DMS153 (cell line): Measurements from ENCODE around the gene SSH2.
"Not testable (repeated sequence)": the region's sequence is repeated elsewhere in the genome, so short reads cannot be mapped to it uniquely, and the experiment has no call there.

Source experiments
- DNase-seq: peaks from one replicate; lab custom pipeline; 2025; lab: John Stamatoyannopoulos, UW

SSH2 gene, protein sequence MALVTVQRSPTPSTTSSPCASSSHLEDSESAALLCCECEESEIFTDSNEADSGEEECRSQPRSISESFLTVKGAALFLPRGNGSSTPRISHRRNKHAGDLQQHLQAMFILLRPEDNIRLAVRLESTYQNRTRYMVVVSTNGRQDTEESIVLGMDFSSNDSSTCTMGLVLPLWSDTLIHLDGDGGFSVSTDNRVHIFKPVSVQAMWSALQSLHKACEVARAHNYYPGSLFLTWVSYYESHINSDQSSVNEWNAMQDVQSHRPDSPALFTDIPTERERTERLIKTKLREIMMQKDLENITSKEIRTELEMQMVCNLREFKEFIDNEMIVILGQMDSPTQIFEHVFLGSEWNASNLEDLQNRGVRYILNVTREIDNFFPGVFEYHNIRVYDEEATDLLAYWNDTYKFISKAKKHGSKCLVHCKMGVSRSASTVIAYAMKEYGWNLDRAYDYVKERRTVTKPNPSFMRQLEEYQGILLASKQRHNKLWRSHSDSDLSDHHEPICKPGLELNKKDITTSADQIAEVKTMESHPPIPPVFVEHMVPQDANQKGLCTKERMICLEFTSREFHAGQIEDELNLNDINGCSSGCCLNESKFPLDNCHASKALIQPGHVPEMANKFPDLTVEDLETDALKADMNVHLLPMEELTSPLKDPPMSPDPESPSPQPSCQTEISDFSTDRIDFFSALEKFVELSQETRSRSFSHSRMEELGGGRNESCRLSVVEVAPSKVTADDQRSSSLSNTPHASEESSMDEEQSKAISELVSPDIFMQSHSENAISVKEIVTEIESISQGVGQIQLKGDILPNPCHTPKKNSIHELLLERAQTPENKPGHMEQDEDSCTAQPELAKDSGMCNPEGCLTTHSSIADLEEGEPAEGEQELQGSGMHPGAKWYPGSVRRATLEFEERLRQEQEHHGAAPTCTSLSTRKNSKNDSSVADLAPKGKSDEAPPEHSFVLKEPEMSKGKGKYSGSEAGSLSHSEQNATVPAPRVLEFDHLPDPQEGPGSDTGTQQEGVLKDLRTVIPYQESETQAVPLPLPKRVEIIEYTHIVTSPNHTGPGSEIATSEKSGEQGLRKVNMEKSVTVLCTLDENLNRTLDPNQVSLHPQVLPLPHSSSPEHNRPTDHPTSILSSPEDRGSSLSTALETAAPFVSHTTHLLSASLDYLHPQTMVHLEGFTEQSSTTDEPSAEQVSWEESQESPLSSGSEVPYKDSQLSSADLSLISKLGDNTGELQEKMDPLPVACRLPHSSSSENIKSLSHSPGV (N-terminal part only)

DNA sequence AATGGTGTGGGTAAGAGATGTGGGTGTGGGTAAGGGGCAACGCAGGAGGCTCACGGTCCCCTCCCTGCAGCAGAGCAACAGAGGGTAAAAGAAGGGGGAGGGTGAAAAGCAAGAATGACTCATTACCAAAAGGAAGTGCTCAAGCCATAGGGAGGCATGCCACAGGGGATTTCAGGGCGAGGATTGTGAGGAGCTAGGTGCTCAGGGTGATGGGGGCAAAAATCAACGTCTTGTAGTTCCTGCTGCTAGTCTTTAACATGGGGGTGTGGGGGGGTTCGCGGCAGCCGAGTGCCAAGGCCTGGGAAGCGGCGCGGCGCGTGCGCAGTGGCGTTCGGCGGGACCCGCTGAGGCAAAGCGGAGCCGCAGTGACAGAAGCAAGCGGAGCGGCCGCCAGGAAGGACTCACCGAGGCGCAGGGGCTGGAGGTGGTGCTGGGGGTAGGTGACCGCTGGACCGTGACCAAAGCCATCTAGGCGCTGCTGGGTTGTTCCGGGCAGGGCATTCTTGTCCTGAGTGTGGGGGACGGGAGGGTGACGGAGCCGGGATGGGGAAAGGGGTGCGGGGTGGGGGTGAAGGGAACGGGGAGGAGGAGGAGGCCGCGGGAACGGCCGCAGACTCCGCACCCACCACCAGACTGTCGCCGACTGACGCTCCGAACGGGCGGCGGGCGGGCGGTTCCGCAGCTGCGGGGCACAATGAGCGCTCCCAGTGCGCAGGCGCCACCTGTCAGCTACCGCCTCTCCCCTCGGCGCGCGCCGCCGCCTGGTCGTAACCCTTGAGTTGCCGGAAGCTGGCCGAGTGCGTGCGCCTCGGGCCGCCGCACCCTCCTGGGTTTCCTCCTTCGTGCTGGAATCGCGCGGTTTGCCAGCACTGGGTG, at the start of gene SSH2:
Gene SSH2, minus strand, starts transcription at position 696 of the 876 bp plus-strand sequence. Its CDS starts 228 bp downstream, at position 468.
- DNase-seq: peak; percentile 87

DNA sequence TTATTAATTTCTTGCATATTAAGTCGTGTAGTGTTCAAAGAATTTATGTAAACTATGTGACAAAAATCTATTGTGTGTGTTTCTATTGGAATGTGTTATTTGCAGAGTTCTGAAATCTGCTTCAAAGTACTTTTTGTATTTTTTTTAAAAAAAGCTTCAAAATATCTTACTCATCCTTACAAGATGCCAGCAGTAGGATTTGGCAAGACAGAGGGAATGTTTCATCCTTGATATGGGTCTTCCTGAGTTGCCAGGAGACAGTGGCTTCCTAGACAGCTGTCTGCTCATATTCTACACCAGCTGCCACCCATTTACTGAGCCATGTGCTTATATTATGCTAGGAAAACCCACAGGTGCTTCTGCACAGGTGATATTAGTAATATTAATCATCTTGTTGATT, 47.8 kb upstream of the SSH2 start:
- no peak for DNase-seq

DNA sequence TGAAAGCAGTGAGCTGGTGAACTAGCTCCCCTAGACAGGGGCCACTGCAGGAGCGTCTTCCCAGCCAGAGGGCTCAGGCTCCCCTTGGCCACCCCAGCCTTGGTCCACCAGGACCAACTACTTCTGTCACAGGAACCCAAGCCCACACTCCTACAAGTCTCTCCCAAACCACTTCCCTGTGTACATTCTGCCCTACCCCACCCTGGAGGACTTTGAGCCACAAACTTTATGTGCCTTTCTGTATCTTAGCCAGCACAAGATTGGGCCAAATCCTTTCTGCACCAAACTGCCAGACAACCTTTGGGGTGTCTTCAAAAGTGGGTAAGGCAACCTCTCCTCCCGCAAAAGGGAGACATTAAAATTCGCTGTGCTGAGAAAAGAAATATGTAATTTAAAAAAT, 43.0 kb upstream of the SSH2 start:
- no peak for DNase-seq

DNA sequence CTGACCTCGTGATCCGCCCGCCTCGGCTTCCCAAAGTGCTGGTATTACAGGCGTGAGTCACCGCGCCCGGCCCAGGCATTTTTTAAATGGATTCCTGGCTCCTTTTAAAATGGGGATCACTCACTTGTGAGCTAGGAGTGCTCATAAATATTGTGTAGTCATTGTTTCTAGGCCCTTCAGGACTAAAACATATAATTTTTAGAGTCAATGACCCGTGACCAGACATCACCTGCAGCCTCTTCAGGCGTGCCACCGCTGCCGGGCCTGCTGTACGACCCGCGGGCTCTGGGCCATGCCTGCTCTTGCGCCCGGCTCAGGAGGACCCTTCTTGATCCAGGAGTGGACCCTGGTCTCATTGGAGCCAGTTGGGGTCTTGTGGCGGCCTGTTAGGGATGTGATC, 42.2 kb upstream of the SSH2 start:
- peak; percentile 79 for DNase-seq

DNA sequence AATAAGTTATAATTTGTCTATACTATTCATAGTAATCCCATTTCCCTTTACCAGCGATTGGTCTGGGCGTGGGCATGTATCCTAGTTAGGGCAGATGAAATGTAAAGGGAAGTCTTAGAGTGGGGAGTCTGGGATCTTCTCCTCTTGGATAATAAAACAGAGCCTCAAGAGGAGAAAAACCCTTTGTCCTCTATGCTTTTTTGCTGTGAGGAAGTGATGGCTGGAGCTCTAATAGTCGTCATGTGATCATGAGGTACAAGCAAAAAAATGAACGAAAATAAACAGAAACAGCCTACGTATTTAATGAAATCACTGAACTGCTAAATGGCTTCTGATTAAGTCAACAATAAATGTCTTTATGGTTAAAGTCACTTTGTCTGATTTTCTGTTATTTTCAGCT, 38.2 kb upstream of the SSH2 start:
- DNase-seq: no peak

DNA sequence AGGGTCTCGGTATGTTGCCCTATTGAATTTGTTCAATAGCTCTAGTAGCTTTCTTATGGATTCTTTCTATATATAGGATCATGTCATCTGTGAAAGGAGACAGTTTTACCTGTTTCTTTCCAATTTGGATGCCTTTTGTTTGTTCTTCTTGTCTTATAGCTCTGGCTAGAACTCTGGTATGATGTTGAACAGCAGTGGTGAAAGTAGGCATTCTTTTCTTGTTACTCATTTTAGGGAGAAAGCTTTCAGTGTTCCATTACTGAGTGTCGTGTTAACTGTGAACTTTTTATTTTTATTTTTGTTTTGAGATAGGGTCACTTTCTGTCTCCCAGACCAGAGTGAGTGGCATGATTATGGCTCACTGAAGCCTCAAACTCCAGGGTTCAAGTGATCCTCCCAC, 32.6 kb upstream of the SSH2 start:
- no peak for DNase-seq

DNA sequence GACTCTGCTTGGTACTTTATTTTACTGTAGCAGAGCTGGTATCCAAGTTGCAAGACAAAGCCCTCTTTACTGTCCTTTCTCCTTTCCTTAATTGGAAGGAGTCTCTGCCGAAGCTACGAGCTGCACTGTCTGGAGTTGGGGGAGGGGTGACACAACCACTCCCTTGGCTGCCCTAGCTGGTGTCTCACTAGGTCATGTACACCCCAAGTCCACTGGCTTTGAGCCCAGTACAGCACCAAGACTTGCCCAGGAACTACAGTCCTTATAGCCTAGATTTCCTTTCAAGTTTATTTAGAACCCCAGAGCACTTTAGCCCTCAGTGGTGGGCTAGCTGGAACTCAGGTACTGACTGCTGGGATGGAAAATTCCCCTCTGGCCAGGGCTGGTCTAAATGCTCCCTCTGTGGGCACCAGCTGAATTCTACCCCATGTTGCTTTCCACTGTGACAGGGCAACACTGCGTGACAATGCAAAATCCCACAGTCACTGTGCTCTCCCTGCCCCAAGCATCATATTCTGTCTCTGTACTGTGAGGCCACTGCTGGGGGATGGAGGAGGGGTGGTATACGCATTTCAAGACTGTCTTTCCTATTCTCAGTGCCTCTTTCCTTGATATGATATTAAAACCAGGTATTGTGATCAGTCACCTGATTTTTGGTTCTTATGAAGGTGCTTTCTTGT, 29.8 kb upstream of the SSH2 start:
- no peak for DNase-seq

DNA sequence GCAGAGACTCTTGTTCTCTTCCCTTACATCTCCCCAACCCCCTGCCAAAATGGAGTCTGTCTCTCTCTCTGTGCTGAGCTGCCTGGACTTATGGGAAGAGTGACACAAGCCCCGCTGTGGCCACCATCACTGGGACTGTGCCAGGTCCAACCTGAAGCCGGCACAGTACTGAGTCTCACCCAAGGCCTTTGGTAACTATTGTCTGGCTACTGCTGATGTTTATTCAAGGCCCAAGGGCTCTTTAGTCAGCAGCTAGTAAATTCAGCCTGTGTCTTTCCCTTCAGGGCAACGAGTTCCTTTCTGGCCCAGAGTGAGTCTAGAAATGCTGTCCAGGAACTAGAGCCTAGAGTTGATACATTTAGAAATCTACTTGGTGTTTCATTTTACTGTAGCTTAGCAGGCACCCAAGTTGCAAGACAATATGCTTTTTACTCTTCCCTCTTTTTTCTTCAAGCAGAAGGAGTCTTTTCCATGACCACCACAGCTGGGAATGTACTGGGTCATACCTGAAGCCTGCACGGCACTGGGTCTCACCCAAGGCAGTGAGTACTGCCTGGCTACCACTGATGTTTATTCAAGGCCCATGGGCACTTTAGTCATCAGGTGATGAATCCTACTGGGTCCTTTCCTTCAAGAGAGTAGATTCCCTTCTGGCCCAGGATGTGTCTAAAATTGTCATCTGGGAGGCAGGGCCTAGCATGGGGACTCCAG, 29.1 kb upstream of the SSH2 start:
- DNase-seq: no peak

DNA sequence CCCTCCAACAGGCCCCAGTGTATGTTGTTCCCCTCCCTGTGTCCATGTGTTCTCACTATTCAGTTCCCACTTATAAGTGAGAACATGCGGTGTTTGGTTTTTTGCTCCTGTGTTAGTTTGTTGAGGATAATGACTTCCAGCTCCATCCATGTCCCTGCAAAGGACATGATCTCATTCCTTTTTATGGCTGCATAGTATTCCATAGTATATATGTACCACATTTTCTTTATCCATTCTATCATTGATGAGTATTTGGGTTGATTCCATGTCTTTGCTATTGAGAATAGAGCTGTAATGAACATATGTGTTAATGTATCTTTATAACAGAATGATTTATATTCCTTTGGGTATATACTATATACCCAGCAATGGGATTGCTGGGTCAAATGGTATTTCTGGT, 27.5 kb upstream of the SSH2 start:
- not testable (repeated sequence) for DNase-seq

DNA sequence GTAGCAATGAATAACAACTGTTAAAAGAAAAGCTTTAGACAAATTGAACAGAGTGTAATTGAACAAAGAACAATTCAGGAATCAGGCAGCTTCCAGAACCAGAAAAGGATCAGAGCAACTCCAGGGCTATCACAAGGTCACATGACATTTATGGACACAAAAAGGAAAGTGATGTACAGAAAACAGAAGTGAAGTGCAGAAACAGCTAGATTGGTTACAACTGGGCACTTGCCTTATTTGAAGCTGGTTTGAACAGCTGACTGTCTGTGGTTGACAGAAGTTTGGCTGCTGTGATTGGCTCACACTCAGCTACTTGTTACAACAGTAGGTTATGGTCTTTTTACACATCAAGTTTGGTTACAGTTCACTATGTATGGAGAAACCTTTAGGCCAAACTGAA, 26.2 kb upstream of the SSH2 start:
- DNase-seq: no peak

DNA sequence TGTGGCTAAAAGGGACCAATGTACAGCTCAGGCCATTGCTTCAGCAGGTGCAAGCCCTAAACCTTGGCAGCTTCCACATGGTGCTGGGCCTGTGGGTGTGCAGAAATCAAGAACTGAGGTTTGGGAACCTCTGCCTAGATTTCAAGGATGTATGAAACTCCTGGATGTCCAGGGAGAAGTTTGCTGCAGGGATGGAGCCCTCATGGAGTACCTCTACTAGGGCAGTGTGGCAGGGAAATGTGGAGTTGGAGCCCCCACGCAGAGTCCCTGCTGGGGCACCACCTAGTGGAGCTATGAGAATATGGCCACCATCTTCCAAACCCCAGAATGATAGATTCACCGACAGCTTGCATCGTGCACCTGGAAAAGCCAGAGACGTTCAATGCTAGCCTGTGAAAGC, 24.4 kb upstream of the SSH2 start:
- no peak for DNase-seq

DNA sequence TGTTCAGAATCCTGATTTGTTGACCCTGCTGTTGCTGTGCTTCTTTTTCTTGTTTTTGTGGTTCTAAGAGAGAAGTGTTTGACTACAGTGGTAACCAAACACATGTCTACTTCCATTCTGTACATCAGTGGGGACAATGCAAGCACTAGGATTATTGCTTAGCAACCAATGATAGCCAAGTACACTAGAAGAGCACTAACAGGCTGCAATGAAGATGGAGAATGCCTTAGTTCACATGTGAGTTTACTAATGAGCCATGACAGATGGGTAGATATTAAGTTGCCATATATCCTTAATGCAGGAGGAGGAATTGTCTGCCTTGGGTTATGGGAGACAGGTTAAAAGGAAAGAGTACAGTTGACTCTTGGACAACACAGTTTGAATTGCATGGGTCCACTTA, 19.7 kb upstream of the SSH2 start:
- DNase-seq: peak; percentile 91

DNA sequence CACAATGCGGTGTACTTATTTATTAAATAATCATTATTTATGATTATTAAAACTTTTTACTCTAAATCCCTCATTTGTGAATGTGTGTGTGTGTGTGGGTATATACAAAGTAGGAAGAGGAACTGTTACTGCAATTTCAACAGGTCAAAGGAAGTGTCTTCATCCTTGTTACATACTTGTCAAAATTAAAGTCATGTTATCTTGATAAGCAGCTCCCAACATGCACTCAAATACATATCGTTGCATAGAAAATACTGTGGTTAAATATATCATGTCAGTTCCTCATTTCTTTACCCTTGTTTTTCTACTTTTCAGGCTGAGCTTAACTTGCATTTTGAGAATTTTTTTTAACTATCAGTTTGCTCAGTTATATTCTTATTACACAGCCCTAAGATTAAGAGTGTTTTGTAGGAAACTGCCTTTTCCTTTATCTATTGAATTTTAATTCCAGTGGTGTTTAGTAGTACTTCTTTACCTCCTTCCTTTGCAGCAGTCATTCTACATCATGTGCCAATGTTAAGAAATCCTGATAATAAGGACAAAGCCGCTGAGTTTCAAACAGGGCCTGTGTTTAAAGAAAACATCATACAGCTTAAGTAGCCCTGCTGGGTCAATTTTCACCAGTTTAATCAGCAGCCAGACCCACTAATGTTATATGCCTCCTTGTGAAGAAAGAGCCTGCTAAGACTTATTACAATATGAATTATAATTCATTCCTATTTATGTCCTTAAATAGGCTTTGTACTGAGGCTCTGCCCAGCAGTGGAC, 18.6 kb upstream of the SSH2 start:
- DNase-seq: no peak

DNA sequence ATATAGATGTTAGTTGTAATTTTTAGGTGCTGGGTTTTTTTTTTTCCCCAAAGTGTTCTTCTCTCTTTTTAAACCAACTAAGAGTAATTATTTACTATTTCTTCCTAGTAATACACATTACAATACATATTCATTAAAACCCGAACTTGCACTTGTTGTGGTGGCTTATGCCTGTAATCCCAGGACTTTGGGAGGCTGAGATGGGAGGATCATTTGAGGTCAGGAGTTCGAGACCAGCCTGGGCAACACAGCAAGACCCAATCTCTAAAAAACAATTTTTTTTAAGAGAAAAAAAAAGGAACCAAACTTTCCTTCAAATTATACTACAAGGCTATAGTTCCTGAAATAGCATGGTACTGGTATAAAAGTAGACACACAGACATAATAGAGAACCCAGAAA, 15.3 kb upstream of the SSH2 start:
- DNase-seq: no peak

DNA sequence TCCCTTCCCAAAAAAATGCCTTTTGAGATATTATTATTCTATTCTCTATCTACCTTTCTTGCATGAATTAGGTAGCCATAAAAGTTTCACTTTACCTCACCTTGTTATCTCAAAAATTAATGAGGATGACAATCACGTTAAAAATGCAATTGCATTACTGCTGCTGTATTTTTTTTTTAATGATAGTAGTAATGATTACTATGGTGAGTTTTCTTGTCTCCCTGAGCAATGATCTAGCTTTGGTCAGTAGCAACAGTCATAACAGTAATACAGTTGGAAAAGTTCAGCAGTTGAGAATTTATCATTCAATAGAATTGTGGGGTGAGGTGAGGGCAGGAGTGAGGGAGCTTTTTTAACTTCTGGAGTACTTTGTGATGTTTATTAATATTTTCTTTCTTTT, 11.3 kb upstream of the SSH2 start, which contains the start of gene EFCAB5:
Gene EFCAB5, plus strand, starts transcription at position 301 of the 400 bp plus-strand sequence. CDS start 163 bp downstream, outside the sequence.
- no peak for DNase-seq

DNA sequence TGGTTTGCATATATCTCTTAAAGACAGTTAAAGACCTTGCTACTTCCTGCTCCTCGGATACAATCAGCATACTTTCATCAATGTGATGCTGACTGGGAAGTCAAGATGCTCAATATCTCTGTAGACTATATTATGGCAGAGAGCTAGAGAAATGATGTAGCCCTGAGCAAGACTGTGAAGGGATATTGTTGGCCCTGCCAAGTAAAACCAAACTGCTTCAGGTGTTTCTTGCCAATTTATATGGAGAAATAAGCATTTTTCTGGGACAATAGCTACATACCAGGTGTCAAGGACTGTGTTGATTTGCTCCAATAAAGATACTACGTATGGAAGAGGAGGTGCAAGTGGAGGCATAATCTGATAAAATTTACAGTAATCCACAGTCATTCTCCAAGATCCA, 6.7 kb upstream of the SSH2 start:
- no peak for DNase-seq

DNA sequence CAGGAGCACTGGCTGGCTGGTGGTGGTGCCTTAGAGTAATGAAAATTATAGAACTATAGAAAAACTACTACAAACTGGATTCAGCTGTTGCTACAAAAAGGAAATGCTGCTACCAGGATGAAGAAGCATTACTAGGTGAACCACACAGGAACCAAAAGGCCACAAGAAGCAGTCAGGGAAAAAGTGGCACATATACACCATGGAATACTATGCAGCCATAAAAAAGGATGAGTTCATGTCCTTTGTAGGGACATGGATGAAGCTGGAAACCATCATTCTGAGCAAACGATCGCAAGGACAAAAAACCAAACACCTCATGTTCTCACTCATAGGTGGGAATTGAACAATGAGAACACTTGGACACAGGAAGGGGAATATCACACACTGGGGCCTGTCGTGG, 5.9 kb upstream of the SSH2 start:
- not testable (repeated sequence) for DNase-seq

DNA sequence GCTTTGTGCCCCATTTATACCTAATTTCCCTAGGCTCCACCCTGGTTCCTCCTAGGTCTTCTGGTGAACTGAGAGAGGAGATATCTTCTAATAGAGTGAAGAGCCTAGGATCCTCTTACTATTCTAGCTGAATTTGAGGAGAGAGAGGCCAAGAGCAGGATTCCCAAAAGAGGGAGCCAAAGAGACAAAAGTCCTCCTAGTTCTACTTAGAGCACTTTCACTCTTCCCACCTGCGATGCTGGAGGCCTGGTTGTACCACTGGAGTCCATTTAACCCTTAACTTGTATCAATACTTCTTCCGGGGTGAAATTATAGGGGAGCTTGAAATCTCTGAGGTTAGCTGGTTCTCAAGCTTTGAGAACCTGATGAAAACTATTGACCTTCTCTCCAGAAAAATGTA, 3.4 kb upstream of the SSH2 start:
- no peak for DNase-seq

DNA sequence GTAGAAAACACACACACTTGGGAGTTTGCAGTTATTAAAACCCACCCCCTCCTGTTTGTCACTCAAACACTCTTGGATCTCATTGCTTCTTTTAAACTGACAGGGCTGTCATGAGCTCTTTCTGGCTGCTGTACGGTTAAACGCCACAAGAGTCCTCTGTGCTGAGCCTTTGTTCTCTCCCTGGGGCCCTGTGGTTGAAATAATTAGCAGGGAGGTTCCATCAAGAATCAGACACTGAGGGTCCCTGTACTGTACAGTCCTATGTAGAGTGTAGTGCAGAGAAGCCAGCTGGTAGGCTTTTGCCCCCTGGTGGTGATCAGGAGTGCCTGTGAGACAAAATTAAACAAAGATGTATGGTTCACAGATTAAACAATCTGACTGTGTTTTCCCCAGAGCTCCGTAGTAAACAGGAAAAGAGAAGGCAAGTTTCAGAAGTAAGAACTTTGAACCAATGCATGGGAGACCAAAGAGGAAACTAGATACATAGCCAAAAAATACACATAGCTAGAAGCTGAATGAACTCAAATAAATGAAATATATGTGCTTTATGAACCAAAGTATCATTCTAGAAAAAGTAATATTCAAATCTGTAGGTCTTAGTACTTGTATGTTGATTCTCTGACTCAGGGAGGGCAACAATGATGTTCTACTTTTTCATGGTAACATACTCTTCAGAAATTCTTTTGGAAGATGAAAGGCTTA, 1.4 kb upstream of the SSH2 start:
- DNase-seq: peak; percentile 90
